Uterus (tissue), 2 donors: Measurements from ENCODE around the gene MAP3K20.

Experiments used
- POLR2A ChIP-seq, 2 donors: fragments of 450-650 bp; IDR thresholded peaks; one replicate each; pipeline ENCODE4 v1.6.1; 2016; ENCODE audit warnings: antibody characterized with exemption in 2 of 2, mild to moderate bottlenecking in 1 of 2, moderate library complexity in 1 of 2
- TF ChIP-seq, protein P1 (sequence below), 4 experiments: fragments of 200-600 bp in 2 of 4; fragments of 450-650 bp in 2 of 4; sonication (generic) in 2 of 4; IDR thresholded peaks; one replicate each; pipeline ENCODE4 v1.5.1; 2016 to 2019; ENCODE audit warnings: antibody characterized with exemption in 4 of 4, mild to moderate bottlenecking in 2 of 4, moderate library complexity in 1 of 4

DNA sequence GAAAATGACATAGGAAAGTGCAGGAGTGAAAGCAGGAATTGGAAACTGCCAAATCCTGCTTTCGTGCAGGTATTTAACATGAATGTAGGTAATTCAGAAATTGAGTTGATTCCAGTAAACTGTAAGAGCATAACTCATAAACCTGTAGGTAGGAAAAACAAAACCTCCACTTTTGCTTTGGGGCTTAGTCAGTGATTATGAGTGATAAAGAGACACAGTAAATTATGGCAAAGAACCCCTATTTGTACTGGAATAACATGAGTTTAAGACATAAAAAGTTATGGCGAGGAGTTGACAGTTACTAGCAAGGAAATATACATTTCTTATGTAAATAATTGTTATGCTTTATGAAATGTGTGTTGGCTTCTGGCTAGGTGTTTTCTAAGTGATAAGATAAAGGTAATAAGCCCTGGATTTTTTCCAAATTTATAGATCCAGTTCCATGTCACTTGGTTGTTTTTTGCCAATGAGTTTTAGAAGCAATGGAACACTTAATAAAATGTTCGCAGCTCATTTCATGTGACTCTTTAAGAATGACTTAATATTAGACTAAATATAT lies 17.3 kb downstream of the MAP3K20 start:
- TF ChIP-seq, protein P1, sequence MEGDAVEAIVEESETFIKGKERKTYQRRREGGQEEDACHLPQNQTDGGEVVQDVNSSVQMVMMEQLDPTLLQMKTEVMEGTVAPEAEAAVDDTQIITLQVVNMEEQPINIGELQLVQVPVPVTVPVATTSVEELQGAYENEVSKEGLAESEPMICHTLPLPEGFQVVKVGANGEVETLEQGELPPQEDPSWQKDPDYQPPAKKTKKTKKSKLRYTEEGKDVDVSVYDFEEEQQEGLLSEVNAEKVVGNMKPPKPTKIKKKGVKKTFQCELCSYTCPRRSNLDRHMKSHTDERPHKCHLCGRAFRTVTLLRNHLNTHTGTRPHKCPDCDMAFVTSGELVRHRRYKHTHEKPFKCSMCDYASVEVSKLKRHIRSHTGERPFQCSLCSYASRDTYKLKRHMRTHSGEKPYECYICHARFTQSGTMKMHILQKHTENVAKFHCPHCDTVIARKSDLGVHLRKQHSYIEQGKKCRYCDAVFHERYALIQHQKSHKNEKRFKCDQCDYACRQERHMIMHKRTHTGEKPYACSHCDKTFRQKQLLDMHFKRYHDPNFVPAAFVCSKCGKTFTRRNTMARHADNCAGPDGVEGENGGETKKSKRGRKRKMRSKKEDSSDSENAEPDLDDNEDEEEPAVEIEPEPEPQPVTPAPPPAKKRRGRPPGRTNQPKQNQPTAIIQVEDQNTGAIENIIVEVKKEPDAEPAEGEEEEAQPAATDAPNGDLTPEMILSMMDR (IDR thresholded peaks at IDR 0.05) = no peak
- TF ChIP-seq POLR2A (IDR thresholded peaks at IDR 0.05) = no peak
